GM19372 (cell line): ENCODE results near the gene GBX1.

ENCODE experiments used
- ATAC-seq: cut with Tn5 transposase; IDR thresholded peaks from one replicate; pipeline ENCODE4 v1.9.1; 2021; ENCODE audit warnings: mild to moderate bottlenecking, low read depth, moderate library complexity; ENCODE audit not compliant: unreplicated experiment

The GBX1 gene

DNA sequence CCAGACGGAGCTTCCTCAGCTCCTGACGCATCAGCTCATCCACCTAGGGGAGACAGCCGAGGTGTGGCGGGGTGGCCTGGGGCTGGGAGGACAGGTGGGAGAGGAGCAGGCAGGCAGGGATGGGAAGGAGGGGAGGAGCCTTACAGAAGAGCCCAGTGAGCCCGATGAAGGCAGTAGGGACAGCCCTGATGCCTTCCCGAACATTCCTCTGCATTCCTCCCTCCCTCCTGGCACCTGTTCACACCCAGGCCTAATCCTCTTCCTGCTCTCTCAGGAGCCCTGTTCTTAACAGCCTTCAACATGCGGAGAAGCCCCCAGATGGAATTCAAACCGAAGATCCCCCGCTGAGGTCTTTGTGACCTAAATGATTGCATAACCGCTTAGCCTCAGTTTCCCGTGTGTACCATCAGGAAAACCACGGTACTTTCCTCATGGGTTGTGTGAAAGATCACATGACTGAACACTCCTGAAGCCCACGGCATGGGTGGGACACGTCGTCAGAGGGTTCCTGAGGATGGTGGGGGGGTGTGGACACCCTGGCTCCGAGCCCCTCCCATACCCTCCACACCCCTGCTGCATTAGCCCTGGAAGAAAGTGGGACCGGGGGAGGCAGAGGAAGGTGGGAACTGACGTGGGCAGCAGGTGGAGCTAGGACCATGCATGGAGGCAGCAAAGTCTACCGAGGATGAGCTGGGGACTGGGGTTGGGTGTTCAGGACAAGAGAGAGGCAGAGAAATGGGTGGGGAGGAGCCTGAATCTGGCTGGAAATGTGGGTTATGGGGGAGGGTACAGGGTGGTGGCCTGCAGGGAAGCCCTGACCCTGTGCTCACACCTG lies 28.3 kb upstream of the GBX1 start:
- ATAC-seq = no peak

DNA sequence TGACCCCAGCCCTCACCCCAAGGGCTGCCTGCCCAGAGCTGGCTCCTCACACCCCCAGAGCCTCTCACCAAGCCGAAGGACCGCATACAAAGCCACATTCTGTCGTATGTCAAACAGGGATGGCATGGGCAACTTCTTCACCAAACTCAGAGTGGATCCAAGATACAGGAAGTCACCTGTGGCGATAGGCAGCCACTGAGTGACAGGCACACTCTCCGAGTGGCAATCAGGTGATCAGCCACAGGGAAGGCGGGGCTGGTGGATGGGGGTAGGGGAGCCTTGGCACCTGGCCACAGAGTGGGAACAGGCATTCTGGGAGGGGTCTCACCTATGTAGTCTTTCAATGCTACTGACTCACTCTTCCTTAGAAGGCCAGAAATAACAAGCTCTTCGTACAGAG lies 26.7 kb upstream of the GBX1 start:
- no peak for ATAC-seq

DNA sequence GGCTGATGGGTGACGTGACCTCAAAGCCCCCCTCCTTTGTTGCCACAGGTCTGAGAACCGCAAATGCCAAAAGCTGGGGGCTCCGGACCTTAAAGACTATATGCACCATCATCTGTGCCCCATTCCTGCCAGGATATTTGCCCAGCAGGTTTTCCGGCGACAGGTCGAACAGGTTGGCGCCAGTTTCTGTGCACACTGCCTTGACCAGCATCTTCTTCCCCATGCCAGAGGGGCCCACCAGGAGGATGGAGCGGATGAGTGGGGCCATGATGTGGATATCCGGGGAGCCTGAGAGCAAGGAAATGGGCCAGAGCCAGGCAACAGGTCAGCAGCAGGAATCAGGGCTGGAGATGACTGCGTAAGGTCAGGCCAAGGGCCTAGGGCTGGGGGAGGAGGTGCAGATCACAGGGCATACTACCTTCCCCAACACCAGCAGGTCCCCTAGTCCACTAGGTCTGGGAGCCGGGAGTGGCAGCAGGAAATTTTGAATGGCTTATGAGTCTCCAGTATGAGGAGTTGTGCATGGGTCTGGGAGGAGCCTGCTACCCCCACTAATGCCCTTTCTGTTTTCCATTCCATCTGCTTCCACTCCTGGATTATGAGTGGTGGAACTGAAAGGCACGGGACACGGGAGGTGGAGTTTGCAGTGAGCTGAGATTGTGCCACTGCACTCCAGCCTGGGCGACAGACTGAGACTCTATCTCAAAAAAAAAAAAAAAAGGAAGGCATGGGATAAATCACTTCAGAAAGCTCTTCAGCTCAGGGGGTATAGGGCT lies 25.9 kb upstream of the GBX1 start:
- ATAC-seq = no peak

DNA sequence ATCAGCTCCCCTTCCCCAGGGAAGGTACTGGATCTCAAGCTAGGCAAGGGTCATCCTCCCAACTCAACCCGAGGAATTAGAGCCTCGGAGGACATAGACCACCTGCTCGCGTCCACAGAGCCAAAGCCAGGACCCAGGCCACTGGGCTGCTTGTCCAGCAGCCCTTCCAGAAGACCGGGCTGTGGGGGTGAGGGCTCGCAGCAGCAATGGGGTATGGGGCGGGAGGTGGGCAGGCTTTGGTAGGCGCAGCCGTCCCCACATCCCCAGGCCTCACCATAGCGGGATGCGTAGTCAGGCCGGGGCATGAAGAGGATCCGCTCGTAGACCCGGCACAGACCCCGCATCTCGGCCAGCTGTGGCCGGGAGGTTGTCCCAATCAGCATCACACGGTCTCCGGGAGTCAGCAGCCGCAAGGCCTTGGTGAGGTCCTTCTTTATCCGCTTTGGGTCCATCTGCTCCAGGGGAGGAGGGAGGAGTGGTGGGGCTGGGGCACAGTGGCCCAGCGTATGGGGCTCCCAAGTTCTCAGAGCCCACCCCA lies 24.6 kb upstream of the GBX1 start:
- no peak for ATAC-seq

DNA sequence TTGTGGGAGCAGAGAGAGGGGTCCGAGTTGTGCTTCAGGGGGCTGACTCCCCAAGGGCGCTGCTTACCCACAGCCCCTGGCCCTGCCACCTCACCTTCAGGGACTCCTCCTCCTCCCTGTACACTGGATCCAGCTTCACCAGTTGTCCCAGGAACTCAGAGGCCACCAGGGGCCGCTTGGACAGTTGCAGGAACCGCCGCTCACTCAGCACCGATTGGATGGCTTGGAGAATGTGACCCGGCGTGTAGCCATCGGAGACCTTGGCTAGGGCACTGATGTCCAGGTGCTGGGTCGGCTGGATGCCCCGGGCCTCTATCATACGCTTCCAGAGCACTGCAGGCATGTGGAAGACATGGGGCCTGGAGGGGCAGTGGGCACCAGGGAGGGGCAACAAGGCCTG lies 24.1 kb upstream of the GBX1 start:
- no peak for ATAC-seq

DNA sequence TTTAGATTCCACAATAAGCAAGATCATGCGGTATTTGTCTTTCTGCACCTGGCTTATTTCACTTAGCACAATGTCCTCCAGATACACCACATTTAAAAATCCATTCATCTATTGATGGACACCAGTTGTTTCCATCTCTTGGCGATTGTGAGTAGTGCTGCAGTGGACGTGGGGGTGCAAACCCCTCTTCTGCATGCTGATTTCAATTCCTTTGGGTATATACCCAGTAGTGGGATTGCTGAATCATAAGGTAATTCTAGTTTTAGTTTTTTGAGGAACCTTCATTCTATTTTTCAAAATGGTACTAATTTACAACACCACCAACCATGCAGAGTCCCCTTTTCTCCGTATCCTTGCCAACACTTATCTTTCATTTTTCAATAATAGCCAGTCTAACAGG lies 21.5 kb upstream of the GBX1 start:
- no peak for ATAC-seq

DNA sequence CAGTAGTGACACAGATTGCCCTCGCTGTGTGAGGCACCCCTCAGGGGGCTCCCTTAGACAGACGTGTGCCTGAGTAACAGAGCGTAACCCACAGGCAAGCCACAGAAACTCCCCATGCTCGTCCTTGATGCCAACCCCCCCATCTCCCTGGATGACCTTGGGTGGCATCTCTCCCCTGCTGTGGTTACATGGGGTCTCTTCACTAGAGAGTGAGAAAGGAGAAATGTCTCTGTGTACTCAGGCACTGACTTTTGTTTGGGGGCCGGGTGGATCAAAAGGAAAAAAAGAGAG lies 20.7 kb upstream of the GBX1 start:
- ATAC-seq = no peak

DNA sequence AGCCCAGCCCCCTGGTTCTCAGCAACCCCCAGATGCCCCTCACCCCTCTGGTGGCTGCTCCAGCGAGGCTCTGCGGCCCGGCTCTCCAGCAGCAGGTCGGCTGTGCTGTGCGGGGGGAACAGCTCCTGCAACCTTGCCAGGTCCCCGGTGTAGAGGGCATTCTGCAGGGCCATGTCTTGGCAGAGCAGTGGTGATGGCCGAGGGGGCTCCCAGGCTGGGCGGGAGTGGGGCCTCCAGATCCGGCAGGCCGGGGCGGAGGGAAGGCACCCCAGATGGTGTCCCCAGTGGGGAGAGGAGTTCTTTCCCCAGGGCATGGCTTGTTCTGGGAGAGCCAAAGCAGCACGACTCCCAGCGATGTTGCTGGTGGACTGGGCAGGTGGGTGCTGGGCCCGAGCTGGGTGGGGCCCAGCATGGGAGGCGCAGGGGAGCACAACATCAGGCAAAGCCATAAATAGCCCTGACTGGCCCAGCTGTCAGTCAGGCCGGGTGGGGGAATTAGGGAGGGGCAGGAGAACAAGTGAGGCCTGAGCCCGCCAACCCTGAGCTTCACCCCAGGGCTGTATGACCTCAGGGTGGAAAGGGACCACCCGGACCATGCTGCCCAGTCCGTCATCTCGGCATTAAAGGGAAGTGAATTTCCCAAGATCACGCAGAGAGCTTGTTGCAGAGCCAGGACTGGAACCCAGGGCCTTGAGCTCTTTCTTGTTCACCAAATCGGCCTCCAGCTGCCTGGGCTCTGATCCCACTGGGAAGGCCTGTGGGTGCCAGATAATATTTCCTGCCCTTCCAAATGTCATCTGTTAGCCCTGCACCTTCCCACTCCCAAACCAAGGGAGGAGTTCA lies 20.1 kb upstream of the GBX1 start:
- no peak for ATAC-seq

DNA sequence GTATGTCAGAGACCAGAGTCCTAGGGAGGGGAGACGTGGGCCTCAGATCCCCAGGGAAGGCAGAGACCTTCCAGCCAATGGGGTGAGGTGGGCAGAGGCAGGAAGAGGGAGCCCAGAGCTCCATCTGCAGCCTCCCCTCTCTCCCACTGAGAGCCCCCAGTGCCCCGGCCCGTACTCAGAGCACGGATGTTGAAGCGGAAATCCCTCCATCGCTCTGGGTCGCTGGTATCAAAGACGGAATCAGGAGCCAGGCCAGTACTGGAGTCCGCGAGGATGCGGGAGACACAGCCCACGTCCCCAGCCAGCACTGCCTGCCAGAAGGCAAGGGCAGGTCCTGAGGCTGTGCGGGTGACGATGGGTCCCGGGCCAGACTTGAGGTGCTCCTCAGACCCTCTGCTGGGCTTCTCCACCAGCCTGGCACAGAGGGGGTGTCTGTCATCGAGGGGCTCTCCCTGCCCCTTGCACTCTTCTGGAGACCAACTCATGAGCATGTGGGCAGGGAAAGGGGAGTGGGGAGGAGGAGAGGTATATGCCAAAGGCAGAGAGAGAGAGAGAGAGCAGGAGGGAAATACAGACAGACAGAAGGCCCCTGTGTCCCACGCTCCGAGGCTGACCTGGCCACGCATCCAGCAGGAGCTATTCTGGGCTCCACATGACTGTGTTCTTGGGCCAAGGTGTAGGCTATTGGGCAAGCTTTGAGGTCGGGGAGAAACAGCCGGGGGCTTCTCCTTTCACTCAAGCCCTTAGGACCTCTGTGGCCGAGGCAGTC lies 19.3 kb upstream of the GBX1 start, which contains the start of gene ASB10:
ASB10 (minus strand) TSS at position 611 of the 769 bp plus-strand sequence; CDS start at position 491, 120 bp downstream.
- ATAC-seq = no peak

DNA sequence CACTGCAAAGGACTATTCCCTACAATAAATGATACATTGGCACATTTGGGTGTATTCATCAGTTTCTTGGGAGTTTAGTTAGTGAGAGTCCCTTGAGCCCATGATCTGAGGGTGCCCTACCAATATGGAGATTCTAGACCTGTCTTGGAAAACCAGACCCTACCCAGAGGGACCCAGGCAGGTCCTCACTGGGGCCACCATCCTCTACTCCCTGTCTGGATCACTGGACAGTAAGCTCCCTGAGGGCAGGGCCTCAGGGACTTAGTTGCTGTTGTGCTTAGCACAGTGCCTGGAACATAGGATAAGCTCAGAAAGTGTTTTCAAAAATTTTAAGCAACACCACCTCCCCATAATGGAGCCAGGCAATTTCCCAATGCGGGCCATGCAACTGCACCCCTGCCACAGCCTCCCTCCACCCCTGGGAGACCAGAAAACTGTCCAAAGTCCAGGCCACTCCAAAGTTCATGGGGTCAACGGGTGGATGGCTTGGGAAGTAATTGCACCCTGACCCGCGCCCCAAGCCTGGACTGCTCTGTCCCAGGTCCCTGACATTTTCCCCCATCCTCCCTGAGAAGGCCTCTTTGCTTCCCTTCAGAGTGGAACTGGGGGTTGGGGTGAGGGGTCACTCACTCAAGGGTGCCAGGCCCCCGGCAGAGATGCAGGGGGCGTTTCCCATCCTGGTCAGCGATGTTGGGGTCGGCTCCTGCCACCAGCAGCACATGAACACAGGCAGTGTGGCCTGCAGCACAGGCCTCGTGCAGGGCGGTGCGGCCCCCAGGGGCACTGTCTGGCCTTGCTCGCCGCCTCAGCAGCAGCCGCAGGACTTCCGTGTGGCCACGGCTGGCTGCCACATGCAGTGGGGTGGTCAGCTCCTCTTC lies 18.5 kb upstream of the GBX1 start:
- no peak for ATAC-seq

DNA sequence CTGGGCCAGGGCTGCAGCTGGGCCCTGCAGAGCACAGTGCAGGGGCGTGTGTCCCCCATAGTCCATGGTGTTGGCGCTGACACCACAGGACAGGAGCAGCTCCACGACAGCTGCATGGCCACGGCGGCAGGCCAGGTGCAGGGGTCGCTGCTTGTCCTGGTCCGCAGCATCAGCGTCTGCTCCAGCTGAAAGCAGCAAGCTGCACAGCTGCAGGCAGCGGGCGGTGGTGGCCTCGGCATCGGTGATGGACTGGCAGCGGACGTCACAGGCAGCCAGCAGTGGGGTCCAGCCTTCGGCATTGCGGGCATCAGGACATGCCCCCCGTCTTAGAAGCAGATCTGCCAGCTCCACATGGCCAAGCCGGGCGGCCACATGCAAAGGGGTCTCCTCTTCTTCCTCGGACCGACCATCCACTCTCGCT lies 13.5 kb upstream of the GBX1 start:
- no peak for ATAC-seq

DNA sequence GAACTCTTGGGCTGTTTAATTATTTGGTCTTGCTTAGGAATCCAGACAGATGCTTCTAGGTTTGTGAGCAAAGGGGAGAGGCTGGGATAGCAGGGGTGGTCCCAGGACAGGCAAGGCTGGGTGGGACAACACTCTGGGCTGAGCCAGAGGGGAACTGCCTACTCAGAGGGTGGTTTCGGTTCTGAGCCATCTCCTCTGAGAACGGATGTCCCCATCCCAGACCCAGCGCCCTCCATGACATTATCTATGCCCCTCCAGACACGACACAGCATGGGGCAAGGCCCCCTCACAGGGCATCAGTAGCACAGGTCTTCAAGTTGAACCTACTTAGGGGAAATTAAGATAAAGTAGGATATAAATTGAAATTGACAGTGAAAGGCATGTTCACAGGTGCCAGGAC lies 12.5 kb upstream of the GBX1 start:
- ATAC-seq = no peak

DNA sequence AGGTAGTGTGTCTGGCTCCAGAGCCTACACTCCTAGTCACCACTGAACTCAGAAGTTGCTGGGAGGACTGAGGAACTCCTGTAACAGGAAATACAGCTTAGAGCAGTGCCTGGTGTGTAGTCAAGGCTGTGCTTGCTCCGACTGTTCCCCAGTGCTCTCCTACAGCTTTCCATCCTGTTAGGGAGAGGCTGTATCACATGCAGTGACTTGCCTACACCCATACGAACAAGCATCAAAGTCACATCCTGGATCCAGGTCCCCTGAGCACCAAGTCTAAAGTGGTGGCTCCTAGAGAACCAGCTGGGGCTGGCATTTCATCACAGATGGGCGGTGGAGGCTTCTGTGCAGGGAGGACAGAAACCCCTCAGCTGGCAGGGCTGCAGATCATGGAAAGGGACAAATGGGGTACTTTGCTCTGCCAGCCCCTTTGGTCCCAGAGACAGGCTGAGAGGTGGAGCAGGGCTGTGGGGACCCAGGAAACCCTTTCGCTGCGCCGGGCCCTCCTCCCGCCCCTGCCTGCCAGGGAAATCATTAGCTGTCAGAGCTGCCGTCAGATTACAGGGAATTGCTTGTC lies 11.9 kb upstream of the GBX1 start:
- ATAC-seq = no peak

DNA sequence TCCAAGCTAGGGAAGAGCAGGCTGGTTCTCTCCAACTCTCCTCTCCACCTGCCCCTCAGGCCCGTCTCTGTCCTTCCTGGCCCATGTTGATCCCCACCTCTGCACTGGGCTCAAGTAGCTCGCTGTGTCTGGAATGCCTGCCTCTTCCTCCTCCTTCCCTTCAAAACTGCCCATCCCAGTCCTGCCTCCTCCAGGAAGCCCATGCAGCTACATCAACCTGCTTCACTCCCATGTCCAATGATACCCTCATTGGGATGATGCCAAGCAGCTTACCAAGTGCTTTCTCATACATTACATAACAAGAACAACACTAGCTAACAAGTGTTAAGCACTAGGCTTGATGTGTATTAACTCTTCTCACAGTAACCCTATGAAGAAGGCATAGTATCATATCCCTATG lies 11.3 kb upstream of the GBX1 start:
- ATAC-seq = no peak

DNA sequence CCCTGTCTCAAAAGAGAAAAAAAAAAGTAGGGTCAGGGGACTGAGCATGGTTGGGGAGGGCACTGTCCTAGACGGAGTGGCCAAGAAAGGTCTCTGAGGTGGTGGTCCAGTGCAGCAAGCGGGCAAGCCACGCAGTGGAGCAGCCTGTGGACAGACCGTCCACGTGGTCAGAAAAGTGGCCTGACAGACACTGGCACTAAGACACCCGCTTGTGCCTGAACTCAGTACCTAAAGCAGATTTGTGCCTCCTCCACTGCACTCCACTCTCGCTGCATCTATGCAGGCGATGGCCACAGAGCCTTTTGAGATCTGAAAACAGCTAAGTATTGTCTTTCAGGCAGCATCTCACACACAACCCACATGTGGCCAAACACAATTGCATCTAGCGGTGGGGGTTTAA lies 10.7 kb upstream of the GBX1 start:
- ATAC-seq = no peak

DNA sequence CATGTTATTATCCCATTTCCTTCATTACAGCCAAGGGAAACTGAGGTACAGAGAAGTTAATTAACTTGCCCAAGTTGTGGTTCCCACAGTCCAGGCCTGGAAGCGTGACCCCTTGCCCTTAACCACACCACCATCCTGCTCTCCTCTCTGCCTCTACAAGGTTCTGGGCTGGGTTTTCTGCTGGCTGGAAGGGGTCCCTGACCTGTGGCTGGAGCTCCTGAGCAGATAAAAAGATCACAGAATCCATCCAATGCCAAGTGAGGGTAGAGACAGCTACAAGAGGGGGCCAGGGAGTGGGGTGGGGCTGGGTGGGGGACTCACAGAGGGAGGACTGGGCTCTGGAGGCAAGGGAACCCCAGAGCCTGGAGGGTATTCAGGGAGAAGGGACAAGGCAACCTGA lies 9.8 kb upstream of the GBX1 start:
- no peak for ATAC-seq

DNA sequence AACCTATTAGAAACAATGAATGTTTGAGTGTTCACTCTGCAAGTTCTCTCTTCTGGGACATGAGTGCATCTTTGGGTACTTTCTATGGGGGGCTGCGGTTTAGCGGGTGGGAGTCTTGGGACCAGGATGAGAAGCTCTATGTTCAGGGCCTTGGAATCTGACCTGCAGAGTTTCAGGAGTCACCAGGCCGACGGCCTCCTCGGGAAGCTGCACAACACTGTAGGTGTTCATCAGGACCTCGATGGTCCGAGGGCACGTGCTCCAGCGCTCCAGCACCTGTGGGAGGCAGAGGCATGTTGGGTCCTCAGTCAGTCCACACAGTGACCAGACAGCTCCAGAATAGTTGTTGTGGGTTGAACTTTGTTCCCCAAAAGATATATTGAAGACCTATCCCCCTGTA lies 8.9 kb upstream of the GBX1 start:
- ATAC-seq = no peak

DNA sequence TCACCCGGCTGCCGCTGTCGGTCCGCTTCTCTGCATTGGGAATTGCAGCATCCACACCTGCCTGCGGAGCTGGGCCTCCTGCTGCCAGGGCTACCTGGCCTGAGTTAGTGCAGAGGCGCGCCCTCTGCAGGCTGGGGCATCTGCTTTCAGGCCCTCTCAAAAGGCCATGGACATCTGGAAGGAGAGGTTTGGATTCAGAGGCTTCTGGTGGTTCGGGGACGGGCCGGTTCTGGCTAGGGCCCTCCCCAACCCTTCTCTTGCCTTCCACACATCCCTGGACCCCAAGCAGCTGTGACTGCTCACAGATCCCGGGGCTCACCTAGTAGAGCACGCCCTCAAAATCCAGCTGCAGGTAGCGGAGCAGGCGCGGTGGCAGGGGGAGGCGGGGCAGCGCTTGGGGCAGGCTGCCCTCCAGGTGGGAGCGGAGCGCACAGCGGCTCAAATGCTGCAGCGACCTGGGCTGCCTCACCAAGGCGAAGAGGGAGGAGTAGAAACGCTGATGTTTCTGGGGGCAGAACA lies 8.4 kb upstream of the GBX1 start:
- ATAC-seq = no peak
